MCF 10A (cell line): ENCODE results near the gene EIF4E1B. TPM values are rescaled to one million over a fixed set of nuclear protein-coding genes. Genes with fewer than 3 reads are reported as not detected.

ENCODE experiments used
- BruUV-seq: library from RNA; stranded (reverse); fragments of 400-500 nt; replicated peaks from 2 replicates; lab custom pipeline; 2021; lab: Mats Ljungman, UMichigan
- CTCF ChIA-PET: fragments of 300-600 bp; sonication (Branson Sonifier 250); formaldehyde crosslinking; extraction: SDS; loops from one replicate; lab custom pipeline; 2021; ENCODE audit warnings: antibody characterized with exemption, inconsistent platforms; lab: Yijun Ruan, JAX
- POLR2A ChIA-PET: fragments of 300-600, 350-650 bp; sonication (Branson Sonifier 250); formaldehyde crosslinking; extraction: SDS; loops from one replicate; lab custom pipeline; 2020; ENCODE audit warnings: antibody characterized with exemption, inconsistent platforms; lab: Yijun Ruan, JAX
- DNase-seq: peaks from one replicate; pipeline ENCODE4 v3.0.0-alpha.2; 2018; ENCODE audit not compliant: unreplicated experiment
- H3K27ac Mint-ChIP-seq: one replicate; pipeline ENCODE4 v1.8.0; 2022; ENCODE audit warnings: mild to moderate bottlenecking, low read depth, mixed read lengths; ENCODE audit not compliant: unreplicated experiment
- H3K27me3 Mint-ChIP-seq: one replicate; pipeline ENCODE4 v1.8.0; 2022; ENCODE audit warnings: mixed read lengths; ENCODE audit not compliant: insufficient read depth, unreplicated experiment
- H3K36me3 Mint-ChIP-seq: one replicate; pipeline ENCODE4 v1.8.0; 2022; ENCODE audit warnings: mild to moderate bottlenecking, moderate library complexity, mixed read lengths; ENCODE audit not compliant: insufficient read depth, unreplicated experiment
- H3K4me1 Mint-ChIP-seq: one replicate; pipeline ENCODE4 v1.8.0; 2022; ENCODE audit warnings: mixed read lengths; ENCODE audit not compliant: insufficient read depth, unreplicated experiment
- H3K4me3 Mint-ChIP-seq: one replicate; pipeline ENCODE4 v1.8.0; 2022; ENCODE audit warnings: mild to moderate bottlenecking, moderate library complexity, mixed read lengths; ENCODE audit not compliant: unreplicated experiment
- H3K9me3 Mint-ChIP-seq: one replicate; pipeline ENCODE4 v1.8.0; 2022; ENCODE audit warnings: mixed read lengths; ENCODE audit not compliant: unreplicated experiment
- intact Hi-C: fragments of 100-400 bp; cut with micrococcal nuclease; formaldehyde crosslinking; loops from 2 replicates; pipeline ENCODE4 v1.14.1; 2022
- total RNA-seq: library from RNA; stranded (reverse); gene quantifications from 2 replicates; pipeline ENCODE4 v1.2.3, GENCODE V29; 2022
- TF ChIP-seq, protein P1 (sequence below): fragments of 200-600 bp; IDR thresholded peaks from one replicate; pipeline ENCODE4 v1.8.0; 2022; ENCODE audit warnings: antibody characterized with exemption, mild to moderate bottlenecking; ENCODE audit not compliant: unreplicated experiment

Gene EIF4E1B
- total RNA-seq, 1 experiment from 2014 or later: not detected

DNA sequence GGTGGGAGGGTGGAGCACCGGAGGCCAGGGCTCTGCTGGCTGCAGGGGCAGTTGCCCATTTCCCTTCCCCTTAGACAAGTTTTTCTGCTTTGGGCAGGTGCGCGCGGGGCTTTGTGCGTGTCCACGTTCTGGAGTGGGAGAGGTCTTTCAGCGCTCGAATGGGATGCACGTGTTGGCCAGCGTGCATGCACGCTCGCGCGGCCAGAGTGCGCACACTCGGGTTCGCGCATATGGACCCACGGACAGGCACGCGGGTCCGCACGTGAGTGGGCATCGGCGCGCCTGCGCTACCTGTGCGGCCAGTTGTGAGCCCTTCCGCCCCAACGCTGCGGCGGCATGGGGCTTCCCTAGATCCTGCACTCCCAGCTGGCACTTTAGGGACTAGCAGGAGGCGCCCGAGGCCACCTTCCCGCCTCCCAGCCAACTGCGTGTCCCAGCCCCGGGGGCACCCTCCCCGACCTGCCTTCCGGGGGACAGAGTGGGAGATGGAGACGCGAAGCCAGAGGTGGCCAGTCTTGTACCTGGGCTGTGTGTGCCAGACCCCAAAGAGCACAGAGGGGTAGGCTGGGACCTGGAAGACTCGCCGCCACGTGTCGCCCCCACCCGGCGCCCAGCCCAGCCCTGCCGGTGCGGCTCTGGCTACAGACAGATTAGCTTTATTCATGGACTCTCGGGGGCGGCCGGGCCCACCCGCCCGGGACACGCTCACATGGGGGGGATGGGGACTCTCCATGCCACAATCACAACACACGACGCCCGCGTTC is 10.7 kb upstream of the EIF4E1B start:
- peaks cover 12% of the 10 kb centered on the region for H3K4me1 Mint-ChIP-seq
- POLR2A ChIA-PET: no interaction called here
- H3K27me3 Mint-ChIP-seq: peaks cover 39% of the 10 kb centered on the region
- TF ChIP-seq, protein P1, sequence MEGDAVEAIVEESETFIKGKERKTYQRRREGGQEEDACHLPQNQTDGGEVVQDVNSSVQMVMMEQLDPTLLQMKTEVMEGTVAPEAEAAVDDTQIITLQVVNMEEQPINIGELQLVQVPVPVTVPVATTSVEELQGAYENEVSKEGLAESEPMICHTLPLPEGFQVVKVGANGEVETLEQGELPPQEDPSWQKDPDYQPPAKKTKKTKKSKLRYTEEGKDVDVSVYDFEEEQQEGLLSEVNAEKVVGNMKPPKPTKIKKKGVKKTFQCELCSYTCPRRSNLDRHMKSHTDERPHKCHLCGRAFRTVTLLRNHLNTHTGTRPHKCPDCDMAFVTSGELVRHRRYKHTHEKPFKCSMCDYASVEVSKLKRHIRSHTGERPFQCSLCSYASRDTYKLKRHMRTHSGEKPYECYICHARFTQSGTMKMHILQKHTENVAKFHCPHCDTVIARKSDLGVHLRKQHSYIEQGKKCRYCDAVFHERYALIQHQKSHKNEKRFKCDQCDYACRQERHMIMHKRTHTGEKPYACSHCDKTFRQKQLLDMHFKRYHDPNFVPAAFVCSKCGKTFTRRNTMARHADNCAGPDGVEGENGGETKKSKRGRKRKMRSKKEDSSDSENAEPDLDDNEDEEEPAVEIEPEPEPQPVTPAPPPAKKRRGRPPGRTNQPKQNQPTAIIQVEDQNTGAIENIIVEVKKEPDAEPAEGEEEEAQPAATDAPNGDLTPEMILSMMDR: no peak
- DNase-seq: no peak
- intact Hi-C loops: no loop called here
- H3K4me3 Mint-ChIP-seq: no peak overlapping the region
- H3K27ac Mint-ChIP-seq: no peak overlapping the region
- no peaks in the 10 kb centered on the region for H3K36me3 Mint-ChIP-seq
- CTCF ChIA-PET: no interaction called here
- BruUV-seq: no TSS peak
- H3K9me3 Mint-ChIP-seq: no peaks in the 10 kb centered on the region

DNA sequence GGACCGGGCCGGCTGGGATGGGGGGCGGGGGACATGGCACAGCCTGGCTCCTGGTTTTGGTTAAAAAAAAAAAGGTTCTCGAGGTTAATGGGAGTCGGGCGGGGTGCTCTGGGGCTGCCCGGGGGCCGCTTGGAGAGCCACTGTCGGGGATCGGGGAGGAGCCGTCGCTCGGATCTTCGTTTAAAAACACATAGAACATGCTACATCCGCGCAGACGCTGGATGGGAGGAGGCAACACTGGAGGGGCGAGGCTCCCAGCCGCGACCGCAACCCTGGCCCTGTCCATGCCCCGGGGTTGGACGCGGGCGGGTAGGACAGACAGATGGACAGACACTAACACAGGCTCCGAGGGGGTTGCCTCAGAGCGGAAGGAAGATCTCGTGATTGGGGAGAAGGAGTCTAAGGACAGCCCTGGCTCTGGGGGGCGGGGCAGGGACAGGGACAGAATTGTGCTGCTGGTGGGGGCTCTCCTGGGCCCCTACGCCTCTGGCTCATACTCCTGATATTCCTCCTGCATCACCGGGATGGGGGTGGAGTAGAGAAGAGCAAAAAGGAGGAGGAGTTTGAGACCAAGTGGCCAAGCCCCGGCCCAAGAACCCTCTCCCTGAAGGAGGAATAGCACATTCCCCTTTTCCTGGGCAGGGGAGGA is 10.0 kb upstream of the EIF4E1B start:
- no peaks in the 10 kb centered on the region for H3K36me3 Mint-ChIP-seq
- BruUV-seq: no TSS peak
- H3K27ac Mint-ChIP-seq: no peak overlapping the region
- DNase-seq: no peak
- ChIA-PET POLR2A (no interaction called here), CTCF (interaction anchor here (0.8 to 0.9 kb wide), 2 partner anchors 18 to 40 kb away, joined by 4 read pairs; no protein-coding TSS in a partner anchor)
- H3K4me3 Mint-ChIP-seq: peak overlapping the region; percentile 24
- peaks cover 39% of the 10 kb centered on the region for H3K27me3 Mint-ChIP-seq
- peaks cover 5% of the 10 kb centered on the region for H3K4me1 Mint-ChIP-seq
- intact Hi-C loops: no loop called here
- no peaks in the 10 kb centered on the region for H3K9me3 Mint-ChIP-seq
- TF ChIP-seq, protein P1: no peak

DNA sequence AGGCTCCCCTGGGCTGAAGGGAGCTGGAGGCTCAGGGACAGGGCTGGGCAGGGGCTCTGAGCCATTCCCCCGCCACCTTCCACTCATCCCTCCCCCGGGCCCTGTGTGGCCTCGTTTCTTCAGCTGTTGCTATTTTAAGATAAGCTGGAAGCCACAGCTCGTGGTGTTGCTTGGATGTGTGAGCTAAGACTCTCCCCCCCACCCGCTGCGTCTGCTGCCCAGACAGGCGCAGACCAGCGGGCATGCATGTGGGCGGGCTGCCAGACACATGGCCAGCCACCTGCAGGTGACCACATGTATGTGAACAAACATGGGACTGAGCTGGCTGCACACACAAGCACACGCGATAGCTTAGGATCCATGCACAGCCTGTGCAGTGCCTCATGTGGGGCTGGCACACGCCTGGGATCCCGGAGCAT is 8.8 kb upstream of the EIF4E1B start:
- DNase-seq: no peak
- peaks cover 10% of the 10 kb centered on the region for H3K4me1 Mint-ChIP-seq
- ChIA-PET POLR2A (interaction anchor here (1.4 kb wide), 1 partner anchor 26 kb away, joined by 4 read pairs; the partner anchor contains the start of gene TSPAN17), CTCF (interaction anchor here (1.1 to 1.9 kb wide), 2 partner anchors 37 to 893 kb away, joined by 3 to 12 read pairs; no protein-coding TSS in a partner anchor)
- BruUV-seq: no TSS peak
- no peaks in the 10 kb centered on the region for H3K36me3 Mint-ChIP-seq
- peaks cover 32% of the 10 kb centered on the region for H3K27me3 Mint-ChIP-seq
- no peak overlapping the region for H3K27ac Mint-ChIP-seq
- no peaks in the 10 kb centered on the region for H3K9me3 Mint-ChIP-seq
- intact Hi-C loops: no loop called here
- no peak overlapping the region for H3K4me3 Mint-ChIP-seq
- TF ChIP-seq, protein P1: no peak

DNA sequence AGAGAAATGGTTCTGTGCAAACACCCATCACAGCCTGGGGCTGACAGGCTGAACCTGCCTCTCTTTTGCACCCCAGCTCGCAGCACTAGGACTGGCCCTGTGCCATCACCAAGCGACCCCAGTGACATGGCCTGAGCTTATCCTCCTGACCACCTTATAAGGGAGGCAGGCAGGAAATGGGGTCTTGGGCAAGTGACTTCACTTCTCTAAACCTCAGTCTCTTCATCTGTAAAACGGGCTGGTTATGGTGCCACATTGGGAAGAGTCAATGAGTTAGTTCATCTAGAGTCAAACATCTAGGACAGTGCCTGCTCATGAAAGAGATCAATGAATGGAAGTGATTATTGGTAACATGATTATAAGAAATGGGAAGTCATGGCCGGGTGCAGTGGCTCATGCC is 6.3 kb upstream of the EIF4E1B start:
- peaks cover 16% of the 10 kb centered on the region for H3K4me1 Mint-ChIP-seq
- H3K9me3 Mint-ChIP-seq: no peaks in the 10 kb centered on the region
- H3K36me3 Mint-ChIP-seq: no peaks in the 10 kb centered on the region
- no peak overlapping the region for H3K4me3 Mint-ChIP-seq
- H3K27ac Mint-ChIP-seq: no peak overlapping the region
- TF ChIP-seq, protein P1: no peak
- ChIA-PET CTCF (interaction anchor here (0.6 kb wide), 1 partner anchor 88 kb away, joined by 3 read pairs; no protein-coding TSS in a partner anchor), POLR2A (no interaction called here)
- DNase-seq: no peak
- intact Hi-C loops: no loop called here
- H3K27me3 Mint-ChIP-seq: peaks cover 14% of the 10 kb centered on the region
- no TSS peak for BruUV-seq
